Sigmoid colon (tissue), 7 donors: ENCODE results near the gene MYMX. TPM values are rescaled to one million over a fixed set of nuclear protein-coding genes. Genes with fewer than 3 reads are reported as not detected.
A peak's percentile ranks its signal among the peaks of the same experiment; 100 is the strongest.

Source experiments
- DNase-seq: peaks from one replicate; pipeline ENCODE4 v3.0.0-alpha.2; 2019
- H3K27ac ChIP-seq, 4 donors: fragments of 200-600 bp; sonication (generic); one replicate each; pipeline ENCODE4 v1.5.1; 2016 to 2019; ENCODE audit warnings: mild to moderate bottlenecking in 1 of 4
- H3K27me3 ChIP-seq, 3 donors: fragments of 200-600 bp; sonication (generic); one replicate each; pipeline ENCODE4 v1.5.1; 2019; ENCODE audit warnings: mild to moderate bottlenecking in 1 of 3
- H3K36me3 ChIP-seq, 4 donors: fragments of 200-600 bp; sonication (generic); one replicate each; pipeline ENCODE4 v1.5.1; 2016 to 2019
- H3K4me1 ChIP-seq, 4 donors: fragments of 200-600 bp; sonication (generic); one replicate each; pipeline ENCODE4 v1.5.1; 2017 to 2019
- H3K4me3 ChIP-seq, 4 donors: fragments of 200-600 bp; sonication (generic); one replicate each; pipeline ENCODE4 v1.5.1; 2017 to 2019; ENCODE audit warnings: mild to moderate bottlenecking in 2 of 4, moderate library complexity in 1 of 4
- H3K9me3 ChIP-seq, 4 donors: fragments of 200-600 bp in 3 of 4; sonication (generic) in 3 of 4; one replicate each; pipeline versions ENCODE4 v1.5.1 to v1.6.1; 2013 to 2019
- EP300 ChIP-seq, 4 donors: sonication (generic); formaldehyde crosslinking; IDR thresholded peaks; one replicate each; pipeline ENCODE4 v1.6.1; 2017; ENCODE audit warnings: antibody characterized with exemption in 4 of 4
- POLR2A ChIP-seq, 2 donors: fragments of 450-650 bp; IDR thresholded peaks; one replicate each; pipeline ENCODE4 v1.6.1; 2016; ENCODE audit warnings: antibody characterized with exemption in 2 of 2, mild to moderate bottlenecking in 2 of 2, moderate library complexity in 2 of 2
- POLR2AphosphoS5 ChIP-seq, 4 donors: sonication (generic); formaldehyde crosslinking; IDR thresholded peaks; one replicate each; pipeline ENCODE4 v1.6.1; 2017; ENCODE audit warnings: antibody characterized with exemption in 4 of 4
- WGBS, 2 donors: extraction: QIAGEN DNeasy Blood & Tissue Kit; methylation state at CpG; one replicate each; pipeline ENCODE4 v1.1.7; 2013; 5-methylcytosine and 5-hydroxymethylcytosine counted together
- intact Hi-C: fragments of 100-400 bp; cut with DNase I; formaldehyde crosslinking; loops from one replicate; pipeline ENCODE4 v1.15.1; 2023
- polyA plus RNA-seq, 3 donors: library from polyadenylated mRNA; stranded (reverse); fragments of 200-250 nt; gene quantifications; one replicate each; pipeline ENCODE4 v1.2.3, GENCODE V29; 2013
- total RNA-seq, 4 donors: library from RNA; depleted of rRNA; stranded (reverse); fragments of >200 nt; gene quantifications; one replicate each; pipeline ENCODE4 v1.1.0, GENCODE V29; 2016
- TF ChIP-seq, protein P1 (sequence below), 4 experiments: fragments of 450-650 bp in 3 of 4; fragments of 200-600 bp in 1 of 4; IDR thresholded peaks; one replicate each; pipeline ENCODE4 v1.5.1; 2016 to 2019; ENCODE audit warnings: antibody characterized with exemption in 4 of 4, mild to moderate bottlenecking in 3 of 4, moderate library complexity in 2 of 4
- donor health status: healthy with polysubstance abuse.
- donor health status: Bipolar disorder and iron deficiency.
- donor health status: healthy.

MYMX gene
- total and polyA plus RNA-seq, 7 donors, result 0.28 TPM; not detected in 6

- intact Hi-C loops, result loop anchor here (5.0 kb wide), 1 partner anchor 158 kb away; no protein-coding TSS in a partner anchor
- H3K27ac ChIP-seq, result peak overlapping the region in 3 of 4 donors; percentile 3 to 94 (median 13)
- H3K4me3 ChIP-seq, result no peak overlapping the region
- no peaks in the 10 kb centered on the region for H3K27me3 ChIP-seq
- no peak for DNase-seq
- H3K4me1 ChIP-seq, result peaks cover 0 to 26% (median 19%) of the 10 kb centered on the region in 4 donors
- peaks cover 46 to 64% (median 55%) of the 10 kb centered on the region in 4 donors for H3K36me3 ChIP-seq
- 59 to 74% methylated on average over 16 of the region's 16 CpGs for WGBS, 2 donors
- TF ChIP-seq EP300 (IDR thresholded peaks at IDR 0.05) (no peak), POLR2A (IDR thresholded peaks at IDR 0.05) (no peak), POLR2AphosphoS5 (IDR thresholded peaks at IDR 0.05) (no peak)
- TF ChIP-seq, protein P1, sequence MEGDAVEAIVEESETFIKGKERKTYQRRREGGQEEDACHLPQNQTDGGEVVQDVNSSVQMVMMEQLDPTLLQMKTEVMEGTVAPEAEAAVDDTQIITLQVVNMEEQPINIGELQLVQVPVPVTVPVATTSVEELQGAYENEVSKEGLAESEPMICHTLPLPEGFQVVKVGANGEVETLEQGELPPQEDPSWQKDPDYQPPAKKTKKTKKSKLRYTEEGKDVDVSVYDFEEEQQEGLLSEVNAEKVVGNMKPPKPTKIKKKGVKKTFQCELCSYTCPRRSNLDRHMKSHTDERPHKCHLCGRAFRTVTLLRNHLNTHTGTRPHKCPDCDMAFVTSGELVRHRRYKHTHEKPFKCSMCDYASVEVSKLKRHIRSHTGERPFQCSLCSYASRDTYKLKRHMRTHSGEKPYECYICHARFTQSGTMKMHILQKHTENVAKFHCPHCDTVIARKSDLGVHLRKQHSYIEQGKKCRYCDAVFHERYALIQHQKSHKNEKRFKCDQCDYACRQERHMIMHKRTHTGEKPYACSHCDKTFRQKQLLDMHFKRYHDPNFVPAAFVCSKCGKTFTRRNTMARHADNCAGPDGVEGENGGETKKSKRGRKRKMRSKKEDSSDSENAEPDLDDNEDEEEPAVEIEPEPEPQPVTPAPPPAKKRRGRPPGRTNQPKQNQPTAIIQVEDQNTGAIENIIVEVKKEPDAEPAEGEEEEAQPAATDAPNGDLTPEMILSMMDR (IDR thresholded peaks at IDR 0.05), result no peak
- no peaks in the 10 kb centered on the region for H3K9me3 ChIP-seq
Observed at GRCh38 chr6:44255105-44255808, 38.5 kb downstream of the MYMX start.

DNA sequence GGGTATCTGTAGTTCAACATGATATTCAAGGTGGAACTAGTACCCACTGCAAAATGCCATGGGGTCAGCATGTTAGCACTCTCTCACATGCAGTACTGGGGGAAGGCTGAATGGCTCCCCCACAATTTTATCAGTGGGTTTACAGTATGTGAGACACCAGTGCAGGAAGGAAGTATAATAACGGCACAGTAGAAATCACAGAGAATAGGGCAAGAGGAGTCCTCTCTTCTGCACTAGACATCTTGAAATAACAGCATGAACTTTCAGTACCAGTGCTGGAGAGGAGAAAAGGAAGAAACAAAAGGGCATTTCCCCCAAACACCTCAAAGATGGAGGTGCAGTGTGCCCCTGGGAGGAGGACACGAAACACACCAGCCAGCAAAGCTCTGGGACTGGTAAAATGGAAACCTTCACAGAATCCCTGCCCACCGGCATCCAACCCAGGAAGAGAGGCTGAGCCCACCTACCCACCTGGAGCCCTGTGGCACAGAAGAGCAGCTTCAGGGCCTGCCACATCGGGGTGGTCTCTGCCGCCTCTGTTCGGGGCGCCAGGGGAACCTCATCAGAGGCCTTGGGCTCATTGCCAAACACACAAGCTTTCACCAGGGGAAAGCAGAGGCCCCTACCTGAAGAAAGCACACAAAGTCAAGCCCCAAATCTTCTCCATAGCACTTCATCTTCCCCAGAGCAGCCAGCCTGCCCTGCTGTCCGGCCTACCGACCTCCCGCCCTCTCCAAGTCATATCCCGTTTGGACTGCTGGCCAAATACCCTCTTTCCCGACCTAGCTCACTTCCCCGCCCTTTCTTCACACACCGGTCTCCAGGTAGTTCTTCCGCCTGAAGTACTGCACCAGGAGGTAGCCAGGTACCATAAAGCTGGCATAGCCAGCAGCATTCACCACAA lies 39.4 kb downstream of the MYMX start:
- Histone ChIP-seq H3K27ac (peak overlapping the region; percentile 88 to 95 (median 92)), H3K9me3 (no peaks in the 10 kb centered on the region), H3K4me3 (peak overlapping the region; percentile 76 to 94 (median 90)), H3K27me3 (no peaks in the 10 kb centered on the region), H3K36me3 (peaks cover 37 to 56% (median 47%) of the 10 kb centered on the region in 4 donors), H3K4me1 (peaks cover 0 to 26% (median 19%) of the 10 kb centered on the region in 4 donors)
- TF ChIP-seq, protein P1 (IDR thresholded peaks at IDR 0.05), result no peak
- TF ChIP-seq EP300 (IDR thresholded peaks at IDR 0.05) (no peak), POLR2AphosphoS5 (IDR thresholded peaks at IDR 0.05) (no peak), POLR2A (IDR thresholded peaks at IDR 0.05) (no peak)
- no peak for DNase-seq
- 12 to 21% methylated on average over 15 of the region's 15 CpGs for WGBS, 2 donors
- intact Hi-C loops, result loop anchor here (5.0 kb wide), 1 partner anchor 159 kb away; no protein-coding TSS in a partner anchor

DNA sequence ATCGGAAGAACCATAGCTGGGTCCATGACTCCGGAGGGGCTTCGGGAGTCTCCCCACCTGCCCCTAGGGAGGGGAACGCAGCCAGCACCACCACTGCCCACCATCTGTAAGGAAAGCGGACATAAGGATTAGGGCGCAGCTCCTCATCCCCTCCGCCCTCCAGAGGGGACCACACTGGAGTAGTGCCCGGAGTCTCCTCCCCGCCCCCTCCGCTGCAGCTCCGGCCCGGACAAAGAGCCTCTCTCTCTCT lies 40.0 kb downstream of the MYMX start:
- 0 to 1% methylated on average over 12 of the region's 12 CpGs for WGBS, 2 donors
- H3K4me1 ChIP-seq, result peaks cover 0 to 26% (median 19%) of the 10 kb centered on the region in 4 donors
- H3K27ac ChIP-seq, result peak overlapping the region; percentile 88 to 95 (median 92)
- TF ChIP-seq, protein P1 (IDR thresholded peaks at IDR 0.05), result no peak
- no peak for TF ChIP-seq EP300 (IDR thresholded peaks at IDR 0.05)
- H3K36me3 ChIP-seq, result peaks cover 32 to 50% (median 42%) of the 10 kb centered on the region in 4 donors
- H3K4me3 ChIP-seq, result peak overlapping the region; percentile 76 to 94 (median 90)
- DNase-seq, result no peak
- no peaks in the 10 kb centered on the region for H3K27me3 ChIP-seq
- intact Hi-C loops, result loop anchor here (1.0 to 5.0 kb wide), 2 partner anchors 84 to 159 kb away; no protein-coding TSS in a partner anchor
- no peaks in the 10 kb centered on the region for H3K9me3 ChIP-seq

- Histone ChIP-seq H3K36me3 (peaks cover 27 to 45% (median 37%) of the 10 kb centered on the region in 4 donors), H3K4me3 (peak within 1 kb of the TSS; percentile 76 to 94 (median 90)), H3K27ac (peak within 1 kb of the TSS; percentile 88 to 95 (median 92)), H3K9me3 (no peaks in the 10 kb centered on the region), H3K4me1 (peaks cover 0 to 26% (median 19%) of the 10 kb centered on the region in 4 donors), H3K27me3 (no peaks in the 10 kb centered on the region)
- 0 to 1% methylated on average over 80 of the region's 80 CpGs for WGBS, 2 donors
- DNase-seq, result peak; percentile 84
- TF ChIP-seq POLR2AphosphoS5 (IDR thresholded peaks at IDR 0.05), result peak; percentile 30 to 85 (median 54)
- TF ChIP-seq POLR2A (IDR thresholded peaks at IDR 0.05), result peak in 1 of 2 donors; percentile 28
- no peak for TF ChIP-seq EP300 (IDR thresholded peaks at IDR 0.05)
- TF ChIP-seq, protein P1 (IDR thresholded peaks at IDR 0.05), result peak in 2 of 4 experiments; percentile 4 to 76
- intact Hi-C loops, result loop anchor here (1.0 to 5.0 kb wide), 2 partner anchors 85 to 160 kb away; no protein-coding TSS in a partner anchor
Observed at GRCh38 chr6:44257025-44257752, 40.5 kb downstream of the MYMX start, which contains the start of gene SLC35B2. TSS of gene SLC35B2 (minus strand) at chr6:44257528. CDS start at chr6:44257410, 118 bp downstream.
